Endothelial cell of umbilical vein (primary cell): ENCODE measurements around the gene MYO9A. TPM values are rescaled to one million over a fixed set of nuclear protein-coding genes. Genes with fewer than 3 reads are reported as not detected.

Source experiments
- BruUV-seq: library from RNA; stranded (reverse); fragments of 400-500 nt; replicated peaks from 2 replicates; lab custom pipeline; 2021; lab: Mats Ljungman, UMichigan
- CTCF ChIA-PET: fragments of 300-600, 350-600 bp; sonication (Branson Sonifier 250); formaldehyde crosslinking; loops from one replicate; lab custom pipeline; 2021; ENCODE audit warnings: antibody characterized with exemption, inconsistent platforms; lab: Charles Lee
- POLR2A ChIA-PET: fragments of 300-600, 350-600 bp; sonication (Branson Sonifier 250); formaldehyde crosslinking; loops from one replicate; lab custom pipeline; 2021; ENCODE audit warnings: antibody characterized with exemption, inconsistent platforms; lab: Charles Lee
- DNase-seq: peaks from one replicate; pipeline ENCODE4 v3.0.0-alpha.2; 2011; ENCODE audit warnings: low read depth, low spot score
- FAIRE-seq: peaks from 2 replicates; lab custom pipeline; 2011; peaks lifted over from hg19 to GRCh38; lab: Jason Lieb, UNC
- H2AFZ ChIP-seq: 2 replicates; pipeline ENCODE4 v1.6.0; 2012; ENCODE audit warnings: low read depth, low read length, control low read depth, inconsistent platforms
- H3K27ac ChIP-seq: 2 replicates; pipeline ENCODE4 v1.5.1; 2011; ENCODE audit warnings: low read depth, mild to moderate bottlenecking, control low read depth, low read length, moderate library complexity; ENCODE audit not compliant: insufficient read depth
- H3K27me3 ChIP-seq, 2 experiments: 2 replicates each; pipeline versions ENCODE4 v1.6.0 to v1.6.1; 2011; ENCODE audit warnings: low read length in 2 of 2, mixed read lengths in 1 of 2; ENCODE audit not compliant: control insufficient read depth in 2 of 2, insufficient read depth in 2 of 2
- H3K36me3 ChIP-seq, 2 experiments: 2 replicates in 1 of 2; 3 replicates in 1 of 2; pipeline ENCODE4 v1.5.1; 2011; ENCODE audit warnings: low read length in 2 of 2, mild to moderate bottlenecking in 1 of 2, moderate library complexity in 1 of 2; ENCODE audit not compliant: control insufficient read depth in 2 of 2, insufficient read depth in 2 of 2; ENCODE audit errors: extremely low read depth in 1 of 2
- H3K4me1 ChIP-seq: 3 replicates; pipeline ENCODE4 v1.5.1; 2011; ENCODE audit warnings: mild to moderate bottlenecking, low read length; ENCODE audit not compliant: control insufficient read depth, insufficient read depth; ENCODE audit errors: extremely low read depth
- H3K4me2 ChIP-seq: 2 replicates; pipeline ENCODE4 v1.6.1; 2011; ENCODE audit warnings: low read length, control low read depth, mixed read lengths; ENCODE audit not compliant: insufficient read depth
- H3K4me3 ChIP-seq, 3 experiments: fragments of 200-600 bp in 1 of 3; sonication (generic), shearing (Covaris generic) in 1 of 3; replicated peaks in 1 of 3; 2 replicates each; pipeline ENCODE4 v1.5.1; 2011 to 2016; ENCODE audit warnings: control low read depth in 3 of 3, low read length in 3 of 3, mild to moderate bottlenecking in 2 of 3, inconsistent platforms in 1 of 3, low read depth in 1 of 3, moderate library complexity in 1 of 3; ENCODE audit not compliant: insufficient read depth in 1 of 3
- H3K79me2 ChIP-seq: 2 replicates; pipeline ENCODE4 v1.6.0; 2012; ENCODE audit warnings: low read length, inconsistent platforms; ENCODE audit not compliant: control insufficient read depth, insufficient read depth
- H3K9ac ChIP-seq: replicated peaks from 2 replicates; pipeline ENCODE3; 2011; ENCODE audit warnings: low read length, control low read depth; ENCODE audit not compliant: insufficient read depth; ENCODE audit errors: extremely low read depth
- H3K9me1 ChIP-seq: replicated peaks from 3 replicates; pipeline ENCODE4 v1.6.0; 2011; ENCODE audit warnings: mild to moderate bottlenecking, low read length; ENCODE audit not compliant: control insufficient read depth, insufficient read depth; ENCODE audit errors: extremely low read depth
- H3K9me3 ChIP-seq: replicated peaks from 2 replicates; pipeline ENCODE4 v1.5.1; 2012; ENCODE audit warnings: low read length, inconsistent platforms; ENCODE audit not compliant: control insufficient read depth, insufficient read depth
- H4K20me1 ChIP-seq: replicated peaks from 2 replicates; pipeline ENCODE3; 2011; ENCODE audit warnings: mild to moderate bottlenecking, low read length; ENCODE audit not compliant: control insufficient read depth, insufficient read depth; ENCODE audit errors: extremely low read depth
- EZH2 ChIP-seq: IDR thresholded peaks from 2 replicates; pipeline ENCODE4 v1.6.1; 2012; ENCODE audit warnings: borderline replicate concordance, low read depth, mild to moderate bottlenecking, moderate library complexity, low read length, inconsistent platforms; ENCODE audit not compliant: severe bottlenecking
- FOS ChIP-seq: IDR thresholded peaks from 2 replicates; pipeline ENCODE4 v1.6.1; 2011; ENCODE audit warnings: mild to moderate bottlenecking, low read length, moderate library complexity, borderline replicate concordance; ENCODE audit not compliant: insufficient read depth
- GATA2 ChIP-seq: IDR thresholded peaks from 2 replicates; pipeline ENCODE4 v1.7.0; 2011; ENCODE audit warnings: low read depth, mild to moderate bottlenecking, moderate library complexity, mixed read lengths, low read length; ENCODE audit not compliant: insufficient read length, insufficient read depth
- JUN ChIP-seq: IDR thresholded peaks from 2 replicates; pipeline ENCODE4 v1.6.1; 2011; ENCODE audit warnings: borderline replicate concordance, low read depth; ENCODE audit not compliant: insufficient read length, insufficient read depth
- MYC ChIP-seq: IDR thresholded peaks from one replicate; pipeline ENCODE4 v1.6.1; 2011; ENCODE audit warnings: mild to moderate bottlenecking, low read depth, low read length
- POLR2A ChIP-seq: IDR thresholded peaks from 2 replicates; pipeline ENCODE4 v1.6.1; 2012; ENCODE audit warnings: low read depth, mild to moderate bottlenecking, control low read depth, low read length
- POLR2AphosphoS5 ChIP-seq: IDR thresholded peaks from 2 replicates; pipeline ENCODE4 v1.6.1; 2012; ENCODE audit warnings: low read depth, mild to moderate bottlenecking, control low read depth, low read length, moderate library complexity; ENCODE audit not compliant: insufficient read depth
- dilution Hi-C: fragments of 300-500 bp; cut with MboI; formaldehyde crosslinking; loops from one replicate; pipeline ENCODE4 v1.15.0; 2019; ENCODE audit warnings: low sequenced_read_pairs; ENCODE audit not compliant: extremely low pct_ligation_motif_present
- intact Hi-C: fragments of 100-400 bp; cut with micrococcal nuclease; formaldehyde crosslinking; loops from one replicate; pipeline ENCODE4 v1.10.0; 2022
- polyA plus RNA-seq, 4 experiments: library from polyadenylated mRNA; depleted of rRNA in 3 of 4; stranded (reverse) in 3 of 4; unstranded in 1 of 4; fragments of >200 nt; gene quantifications; 2 replicates each; pipeline versions ENCODE4 v1.2.1 to v1.2.3, GENCODE V29; 2011 to 2012; ENCODE audit warnings: missing spikeins in 1 of 4
- total RNA-seq: library from RNA; stranded (reverse); gene quantifications from 2 replicates; pipeline ENCODE4 v1.2.3, GENCODE V29; 2021
- TF ChIP-seq, protein P1 (sequence below), 2 donors: IDR thresholded peaks; 1 replicate in 1 of 2; 2 replicates in 1 of 2; pipeline ENCODE4 v1.5.1; 2011; ENCODE audit warnings: low read length in 2 of 2, mild to moderate bottlenecking in 2 of 2, moderate library complexity in 2 of 2, control low read depth in 1 of 2, inconsistent platforms in 1 of 2, low read depth in 1 of 2; ENCODE audit not compliant: insufficient read depth in 1 of 2; ENCODE audit errors: extremely low read depth in 1 of 2
- TF ChIP-seq, protein P2 (sequence below): IDR thresholded peaks from 2 replicates; pipeline ENCODE4 v1.6.1; 2011; ENCODE audit not compliant: insufficient read depth, insufficient read length

MYO9A gene
- total and polyA plus RNA-seq, 2 donors (not counting 3 experiments of a cell fraction or from before 2014, with no cell fraction given), result 6.4 to 30.3 TPM

DNA sequence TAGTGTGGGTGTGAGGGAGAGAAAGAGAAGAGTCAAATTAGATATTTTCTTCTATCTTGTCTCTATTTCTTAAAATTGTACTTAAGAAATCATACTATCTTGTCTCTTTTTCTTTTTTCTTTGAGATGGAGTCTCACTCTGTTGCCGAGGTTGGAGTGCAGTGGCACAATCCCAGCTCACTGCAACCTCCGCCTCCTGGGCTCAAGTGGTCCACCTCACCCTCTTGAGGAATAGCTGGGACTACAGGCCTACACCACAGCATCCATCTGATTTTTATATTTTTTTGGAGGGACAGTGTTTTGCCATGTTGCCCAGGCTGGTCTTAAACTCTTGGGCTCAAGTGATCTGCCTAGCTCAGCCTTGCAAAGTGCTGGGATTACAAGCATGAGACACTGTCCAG is 104.2 kb downstream of the MYO9A start:
- no peaks in the 10 kb centered on the region for H3K9me3 ChIP-seq
- H4K20me1 ChIP-seq, result no peaks in the 10 kb centered on the region
- TF ChIP-seq FOS (no peak), GATA2 (no peak), MYC (no peak), POLR2AphosphoS5 (no peak), EZH2 (no peak), JUN (no peak), POLR2A (no peak)
- TF ChIP-seq, protein P1, sequence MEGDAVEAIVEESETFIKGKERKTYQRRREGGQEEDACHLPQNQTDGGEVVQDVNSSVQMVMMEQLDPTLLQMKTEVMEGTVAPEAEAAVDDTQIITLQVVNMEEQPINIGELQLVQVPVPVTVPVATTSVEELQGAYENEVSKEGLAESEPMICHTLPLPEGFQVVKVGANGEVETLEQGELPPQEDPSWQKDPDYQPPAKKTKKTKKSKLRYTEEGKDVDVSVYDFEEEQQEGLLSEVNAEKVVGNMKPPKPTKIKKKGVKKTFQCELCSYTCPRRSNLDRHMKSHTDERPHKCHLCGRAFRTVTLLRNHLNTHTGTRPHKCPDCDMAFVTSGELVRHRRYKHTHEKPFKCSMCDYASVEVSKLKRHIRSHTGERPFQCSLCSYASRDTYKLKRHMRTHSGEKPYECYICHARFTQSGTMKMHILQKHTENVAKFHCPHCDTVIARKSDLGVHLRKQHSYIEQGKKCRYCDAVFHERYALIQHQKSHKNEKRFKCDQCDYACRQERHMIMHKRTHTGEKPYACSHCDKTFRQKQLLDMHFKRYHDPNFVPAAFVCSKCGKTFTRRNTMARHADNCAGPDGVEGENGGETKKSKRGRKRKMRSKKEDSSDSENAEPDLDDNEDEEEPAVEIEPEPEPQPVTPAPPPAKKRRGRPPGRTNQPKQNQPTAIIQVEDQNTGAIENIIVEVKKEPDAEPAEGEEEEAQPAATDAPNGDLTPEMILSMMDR (IDR thresholded peaks at IDR 0.05; ENCODE audit: extremely low read depth in 1 of 2, insufficient read depth in 1 of 2, low read depth in 1 of 2, low read length in 2 of 2), result no peak
- TF ChIP-seq, protein P2, sequence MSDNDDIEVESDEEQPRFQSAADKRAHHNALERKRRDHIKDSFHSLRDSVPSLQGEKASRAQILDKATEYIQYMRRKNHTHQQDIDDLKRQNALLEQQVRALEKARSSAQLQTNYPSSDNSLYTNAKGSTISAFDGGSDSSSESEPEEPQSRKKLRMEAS, result no peak
- no peak overlapping the region for H2AFZ ChIP-seq
- H3K79me2 ChIP-seq, result no peaks in the 10 kb centered on the region
- no peaks in the 10 kb centered on the region for H3K9me1 ChIP-seq
- H3K4me1 ChIP-seq, result no peaks in the 10 kb centered on the region
- no peaks in the 10 kb centered on the region for H3K27me3 ChIP-seq
- H3K36me3 ChIP-seq, result no peaks in the 10 kb centered on the region
- no peak overlapping the region for H3K4me3 ChIP-seq
- BruUV-seq, result no TSS peak
- dilution Hi-C loops (no loop called here), intact Hi-C loops (no loop called here)
- DNase-seq (no peak), FAIRE-seq (no peak)
- ChIA-PET POLR2A (interaction anchor here (0.7 kb wide), 1 partner anchor 756 kb away, joined by 3 read pairs; no protein-coding TSS in a partner anchor), CTCF (interaction anchor here (0.9 kb wide), 1 partner anchor 26 kb away, joined by 3 read pairs; no protein-coding TSS in a partner anchor)
- H3K27ac ChIP-seq, result no peak overlapping the region
- no peak overlapping the region for H3K9ac ChIP-seq
- no peak overlapping the region for H3K4me2 ChIP-seq
